ENCODE measurements around the gene ING3. TPM values are rescaled to one million over a fixed set of nuclear protein-coding genes. Genes with fewer than 3 reads are reported as not detected.

The ING3 gene
- polyA plus RNA-seq, 1 of the 3 experiments (the other 2 are of a cell fraction) = 8.3 TPM

- TF ChIP-seq POLR2AphosphoS5 (IDR thresholded peaks at IDR 0.05; ENCODE audit: low read depth, low read length) (no peak), SMC3 (IDR thresholded peaks at IDR 0.05; ENCODE audit: low read depth, low read length) (no peak), NRF1 (IDR thresholded peaks at IDR 0.05; ENCODE audit: low read depth, low read length) (no peak), TCF12 (IDR thresholded peaks at IDR 0.05) (peak; percentile 35), ELF1 (IDR thresholded peaks at IDR 0.05) (0 out of 2 replicates have a peak, but pooled peaks have one; percentile 8), EP300 (IDR thresholded peaks at IDR 0.05; ENCODE audit: borderline replicate concordance in 1 of 2, low read depth in 1 of 2, low read length in 1 of 2) (no peak), PBX3 (IDR thresholded peaks at IDR 0.05) (peak; percentile 19; the same call in 1 of the 2 replicates)
- TF ChIP-seq, protein P1, sequence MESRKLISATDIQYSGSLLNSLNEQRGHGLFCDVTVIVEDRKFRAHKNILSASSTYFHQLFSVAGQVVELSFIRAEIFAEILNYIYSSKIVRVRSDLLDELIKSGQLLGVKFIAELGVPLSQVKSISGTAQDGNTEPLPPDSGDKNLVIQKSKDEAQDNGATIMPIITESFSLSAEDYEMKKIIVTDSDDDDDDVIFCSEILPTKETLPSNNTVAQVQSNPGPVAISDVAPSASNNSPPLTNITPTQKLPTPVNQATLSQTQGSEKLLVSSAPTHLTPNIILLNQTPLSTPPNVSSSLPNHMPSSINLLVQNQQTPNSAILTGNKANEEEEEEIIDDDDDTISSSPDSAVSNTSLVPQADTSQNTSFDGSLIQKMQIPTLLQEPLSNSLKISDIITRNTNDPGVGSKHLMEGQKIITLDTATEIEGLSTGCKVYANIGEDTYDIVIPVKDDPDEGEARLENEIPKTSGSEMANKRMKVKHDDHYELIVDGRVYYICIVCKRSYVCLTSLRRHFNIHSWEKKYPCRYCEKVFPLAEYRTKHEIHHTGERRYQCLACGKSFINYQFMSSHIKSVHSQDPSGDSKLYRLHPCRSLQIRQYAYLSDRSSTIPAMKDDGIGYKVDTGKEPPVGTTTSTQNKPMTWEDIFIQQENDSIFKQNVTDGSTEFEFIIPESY (IDR thresholded peaks at IDR 0.05; ENCODE audit: borderline replicate concordance, low read depth) = no peak
Measured at GRCh38 chr7:121020249-121020988, 69.8 kb downstream of the ING3 start (continued).

DNA sequence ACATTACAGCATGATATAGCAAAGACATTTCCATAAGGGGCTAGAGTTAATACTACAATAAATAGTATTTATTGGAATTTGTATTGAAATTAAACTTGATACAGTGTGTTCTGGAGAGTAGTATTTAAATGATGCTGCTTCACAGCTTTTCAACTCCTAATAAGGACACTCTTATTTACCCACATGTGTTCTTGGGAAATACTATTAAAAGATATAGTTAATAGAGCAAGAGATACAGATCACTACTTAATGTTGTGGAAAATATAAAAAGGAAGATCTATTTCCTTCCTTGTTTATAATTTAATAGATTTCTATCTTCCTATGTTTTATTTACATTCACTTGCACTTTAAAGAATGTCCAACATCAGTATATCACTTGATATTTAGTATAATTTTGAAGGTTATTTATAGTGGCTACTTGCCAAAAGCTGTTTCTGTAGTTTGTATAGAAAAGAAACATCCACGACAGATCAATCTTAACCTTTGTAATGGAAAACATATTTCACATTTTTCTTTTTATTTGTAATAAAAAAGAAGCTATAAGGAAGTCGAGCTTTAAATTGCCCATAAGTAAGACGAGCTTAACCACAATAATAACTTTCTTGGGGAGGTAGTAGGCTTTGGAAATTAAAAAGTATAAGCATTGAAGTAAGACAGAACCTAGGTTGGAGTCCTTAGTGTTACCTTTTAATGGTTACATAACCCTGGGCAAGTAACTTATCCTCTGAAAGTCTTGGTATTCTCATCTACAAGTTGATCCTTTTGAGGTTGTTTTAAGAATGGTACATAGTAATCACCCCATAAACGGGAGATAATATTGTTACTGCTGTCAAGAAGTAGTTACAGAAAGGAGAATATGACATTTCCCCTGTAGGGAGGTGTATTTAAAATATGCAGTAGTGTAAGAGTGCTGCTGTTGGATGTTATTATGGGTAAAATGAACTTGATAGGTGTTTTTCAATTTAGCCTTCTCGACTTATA is 70.7 kb downstream of the ING3 start:
- no peak overlapping the region for H3K9ac ChIP-seq
- no peak for TF ChIP-seq TAF1 (IDR thresholded peaks at IDR 0.05; ENCODE audit: borderline replicate concordance, low read depth, low read length)
- TF ChIP-seq POLR2AphosphoS5 (IDR thresholded peaks at IDR 0.05; ENCODE audit: low read depth, low read length) = no peak
- no peak for TF ChIP-seq CTCF (IDR thresholded peaks at IDR 0.05)
- peak; percentile 25; the same call in 1 of the 2 replicates for TF ChIP-seq NFIC (IDR thresholded peaks at IDR 0.05; ENCODE audit: borderline replicate concordance)
- peak; percentile 54 for TF ChIP-seq TCF12 (IDR thresholded peaks at IDR 0.05)
- no peak for TF ChIP-seq ELF1 (IDR thresholded peaks at IDR 0.05)
- no peak for TF ChIP-seq FOXJ3 (CRISPR knock-in tag; IDR thresholded peaks at IDR 0.05)
- no peak for TF ChIP-seq CHD2 (IDR thresholded peaks at IDR 0.05; ENCODE audit: low read length, partially characterized antibody)
- TF ChIP-seq, protein P1 (IDR thresholded peaks at IDR 0.05; ENCODE audit: borderline replicate concordance, low read depth) = no peak
- TF ChIP-seq YY1 (IDR thresholded peaks at IDR 0.05; ENCODE audit: low read depth) = no peak
- no peak for TF ChIP-seq NRF1 (IDR thresholded peaks at IDR 0.05; ENCODE audit: low read depth, low read length)
- TF ChIP-seq GABPA (IDR thresholded peaks at IDR 0.05; ENCODE audit: low read depth) = no peak
- TF ChIP-seq RXRA (IDR thresholded peaks at IDR 0.05; ENCODE audit: borderline replicate concordance, low read depth) = no peak
- no peak for TF ChIP-seq GATA2 (CRISPR knock-in tag; IDR thresholded peaks at IDR 0.05)
- TF ChIP-seq, protein P2, sequence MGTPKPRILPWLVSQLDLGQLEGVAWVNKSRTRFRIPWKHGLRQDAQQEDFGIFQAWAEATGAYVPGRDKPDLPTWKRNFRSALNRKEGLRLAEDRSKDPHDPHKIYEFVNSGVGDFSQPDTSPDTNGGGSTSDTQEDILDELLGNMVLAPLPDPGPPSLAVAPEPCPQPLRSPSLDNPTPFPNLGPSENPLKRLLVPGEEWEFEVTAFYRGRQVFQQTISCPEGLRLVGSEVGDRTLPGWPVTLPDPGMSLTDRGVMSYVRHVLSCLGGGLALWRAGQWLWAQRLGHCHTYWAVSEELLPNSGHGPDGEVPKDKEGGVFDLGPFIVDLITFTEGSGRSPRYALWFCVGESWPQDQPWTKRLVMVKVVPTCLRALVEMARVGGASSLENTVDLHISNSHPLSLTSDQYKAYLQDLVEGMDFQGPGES (IDR thresholded peaks at IDR 0.05; ENCODE audit: low read depth, low read length) = no peak
- no peak for TF ChIP-seq EP300 (IDR thresholded peaks at IDR 0.05; ENCODE audit: borderline replicate concordance in 1 of 2, low read depth in 1 of 2, low read length in 1 of 2)
- TF ChIP-seq FOSL2 (IDR thresholded peaks at IDR 0.05; ENCODE audit: borderline replicate concordance, low read depth) = no peak

More for the DNA sequence above, 70.7 kb downstream of the ING3 start:
- ChIA-PET POLR2A (no interaction called here), CTCF (interaction anchor here (0.6 to 3.3 kb wide), 8 partner anchors 10 to 257 kb away, joined by 3 to 9 read pairs (median 3); partner anchors contain the start of gene CPED1)
- H3K36me3 ChIP-seq (replicated peaks in 1 of 2; ENCODE audit: control insufficient read depth in 1 of 2, insufficient read depth in 2 of 2, low read length in 1 of 2) = no peaks in the 10 kb centered on the region
- H3K27ac ChIP-seq (ENCODE audit: low read depth in 2 of 2, low read length in 1 of 2) = peak overlapping the region in 1 of 2 experiments; percentile 58; a peak in 2 of 4 replicates
- H3F3A ChIP-seq (replicated peaks; ENCODE audit: insufficient read depth) = peaks cover 20% of the 10 kb centered on the region
- H3K79me2 ChIP-seq (ENCODE audit: insufficient read depth) = no peaks in the 10 kb centered on the region
- H3K27me3 ChIP-seq (ENCODE audit: insufficient read depth) = no peaks in the 10 kb centered on the region
- H3K9me2 ChIP-seq = no peaks in the 10 kb centered on the region
- H2AFZ ChIP-seq (ENCODE audit: low read depth) = no peak overlapping the region
- 50% methylated on average over 5 of the region's 5 CpGs for WGBS (ENCODE audit: low lambda C conversion rate)
- H3K9me3 ChIP-seq = no peaks in the 10 kb centered on the region
- H3K4me1 ChIP-seq (ENCODE audit: control insufficient read depth in 1 of 2, insufficient read depth in 2 of 2, low read depth in 1 of 2, low read length in 1 of 2) = peaks cover 8 to 21% of the 10 kb centered on the region in 2 experiments; a peak in 3 of 4 replicates
- no peaks in the 10 kb centered on the region for H4K20me1 ChIP-seq (ENCODE audit: insufficient read depth)
- DNase-seq = no peak
- H3K4me3 ChIP-seq (ENCODE audit: low read depth in 2 of 2, low read length in 1 of 2) = no peak overlapping the region
- no peak overlapping the region for H3K4me2 ChIP-seq

Data from SK-N-SH (cell line).